Measurements from ENCODE around the gene PRXL2B.

The PRXL2B gene

GRCh38 chr1:2629627-2630497, 43.3 kb downstream of the PRXL2B start:
- TF ChIP-seq, protein P1, sequence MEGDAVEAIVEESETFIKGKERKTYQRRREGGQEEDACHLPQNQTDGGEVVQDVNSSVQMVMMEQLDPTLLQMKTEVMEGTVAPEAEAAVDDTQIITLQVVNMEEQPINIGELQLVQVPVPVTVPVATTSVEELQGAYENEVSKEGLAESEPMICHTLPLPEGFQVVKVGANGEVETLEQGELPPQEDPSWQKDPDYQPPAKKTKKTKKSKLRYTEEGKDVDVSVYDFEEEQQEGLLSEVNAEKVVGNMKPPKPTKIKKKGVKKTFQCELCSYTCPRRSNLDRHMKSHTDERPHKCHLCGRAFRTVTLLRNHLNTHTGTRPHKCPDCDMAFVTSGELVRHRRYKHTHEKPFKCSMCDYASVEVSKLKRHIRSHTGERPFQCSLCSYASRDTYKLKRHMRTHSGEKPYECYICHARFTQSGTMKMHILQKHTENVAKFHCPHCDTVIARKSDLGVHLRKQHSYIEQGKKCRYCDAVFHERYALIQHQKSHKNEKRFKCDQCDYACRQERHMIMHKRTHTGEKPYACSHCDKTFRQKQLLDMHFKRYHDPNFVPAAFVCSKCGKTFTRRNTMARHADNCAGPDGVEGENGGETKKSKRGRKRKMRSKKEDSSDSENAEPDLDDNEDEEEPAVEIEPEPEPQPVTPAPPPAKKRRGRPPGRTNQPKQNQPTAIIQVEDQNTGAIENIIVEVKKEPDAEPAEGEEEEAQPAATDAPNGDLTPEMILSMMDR (IDR thresholded peaks at IDR 0.05; ENCODE audit: insufficient read depth, low read depth, low read length, missing control alignments) = no peak
- no peak overlapping the region for H3K4me3 ChIP-seq (ENCODE audit: low read depth, low read length)
- DNase-seq (ENCODE audit: low read depth) = no peak

DNA sequence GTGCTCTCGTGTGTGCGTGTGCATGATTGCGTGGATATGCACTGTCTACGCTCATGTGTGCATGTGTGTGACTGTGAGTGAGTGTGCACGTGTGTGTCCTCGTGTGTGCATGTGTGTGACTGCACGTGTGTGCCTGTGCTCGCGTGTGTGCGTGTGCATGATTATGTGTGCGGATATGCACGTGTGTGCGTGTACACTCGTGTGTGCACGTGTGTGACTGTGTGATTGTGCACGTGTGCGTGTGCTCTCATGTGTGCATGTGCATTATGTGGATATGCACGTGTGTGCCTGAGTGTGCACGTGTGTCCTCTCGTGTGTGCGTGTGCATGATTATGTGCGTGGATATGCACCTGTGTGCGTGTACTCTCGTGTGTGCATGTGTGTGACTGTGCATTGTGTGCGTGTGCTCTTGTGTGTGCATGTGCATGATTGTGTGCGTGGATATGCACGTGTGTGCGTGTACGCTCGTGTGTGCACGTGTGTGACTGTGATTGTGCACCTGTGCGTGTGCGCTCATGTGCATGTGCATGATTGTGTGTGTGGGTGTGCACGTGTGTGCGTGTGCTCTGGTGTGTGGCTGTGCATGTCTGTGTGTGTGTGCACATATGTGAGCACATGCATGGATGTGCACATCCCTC, 44.0 kb downstream of the PRXL2B start:
- TF ChIP-seq, protein P1 (IDR thresholded peaks at IDR 0.05; ENCODE audit: insufficient read depth, low read depth, low read length, missing control alignments) = no peak
- no peak overlapping the region for H3K4me3 ChIP-seq (ENCODE audit: low read depth, low read length)
- no peak for DNase-seq (ENCODE audit: low read depth)

- no peak overlapping the region for H3K4me3 ChIP-seq (ENCODE audit: low read depth, low read length)
- TF ChIP-seq, protein P1 (IDR thresholded peaks at IDR 0.05; ENCODE audit: insufficient read depth, low read depth, low read length, missing control alignments) = no peak
- no peak for DNase-seq (ENCODE audit: low read depth)
Measured at GRCh38 chr1:2631136-2632050, 44.8 kb downstream of the PRXL2B start.

- TF ChIP-seq, protein P1 (IDR thresholded peaks at IDR 0.05; ENCODE audit: insufficient read depth, low read depth, low read length, missing control alignments) = no peak
- no peak for DNase-seq (ENCODE audit: low read depth)
- no peak overlapping the region for H3K4me3 ChIP-seq (ENCODE audit: low read depth, low read length)
Measured at GRCh38 chr1:2632051-2632430, 45.5 kb downstream of the PRXL2B start.

GRCh38 chr1:2632561-2633361, 46.2 kb downstream of the PRXL2B start, which contains the start of gene MMEL1:
TSS of gene MMEL1 (minus strand) at chr1:2633016. CDS start at chr1:2629484, 3,532 bp downstream.
- no peak for DNase-seq (ENCODE audit: low read depth)
- no peak within 1 kb of the TSS for H3K4me3 ChIP-seq (ENCODE audit: low read depth, low read length)
- TF ChIP-seq, protein P1 (IDR thresholded peaks at IDR 0.05; ENCODE audit: insufficient read depth, low read depth, low read length, missing control alignments) = no peak
